Measurements from ENCODE around the gene MPG.

- no peak for TF ChIP-seq ZNF384 (IDR thresholded peaks at IDR 0.05)
- no peak for TF ChIP-seq ELF4 (IDR thresholded peaks at IDR 0.05)
- TF ChIP-seq BHLHE40 (IDR thresholded peaks at IDR 0.05; ENCODE audit: borderline replicate concordance), result no peak
- no peak for TF ChIP-seq FOXA1 (IDR thresholded peaks at IDR 0.05)
- no peak for TF ChIP-seq TARDBP (IDR thresholded peaks at IDR 0.05)
- TF ChIP-seq CTBP1 (IDR thresholded peaks at IDR 0.05; ENCODE audit: borderline replicate concordance), result no peak
- TF ChIP-seq SP1 (IDR thresholded peaks at IDR 0.05), result no peak
- no peak for TF ChIP-seq SUZ12 (IDR thresholded peaks at IDR 0.05)
- TF ChIP-seq ARNT (IDR thresholded peaks at IDR 0.05), result no peak
- no peak for TF ChIP-seq LEF1 (IDR thresholded peaks at IDR 0.05; ENCODE audit: borderline replicate concordance)
- no peak for TF ChIP-seq FOXM1 (IDR thresholded peaks at IDR 0.05; ENCODE audit: borderline replicate concordance)
- no peak for TF ChIP-seq PKNOX1 (IDR thresholded peaks at IDR 0.05)
Observed at GRCh38 chr16:60929-61878, 16.8 kb upstream of the MPG start.
